GM12878 (cell line): Measurements from ENCODE around the gene LIN54. TPM values are rescaled to one million over a fixed set of nuclear protein-coding genes. Genes with fewer than 3 reads are reported as not detected.

Source experiments
- ATAC-seq: fragments of 200-7000 bp; cut with Tn5 transposase; 3 replicates; pipeline ENCODE4 v1.9.1; 2020; ENCODE audit warnings: mild to moderate bottlenecking, moderate library complexity
- BruUV-seq: library from RNA; stranded (reverse); fragments of 400-500 nt; replicated peaks from 2 replicates; lab custom pipeline; 2021; lab: Mats Ljungman, UMichigan
- CTCF ChIA-PET: fragments of 300-600 bp; sonication (Branson Sonifier 250); formaldehyde crosslinking; extraction: SDS; loops from one replicate; lab custom pipeline; 2021; ENCODE audit warnings: inconsistent platforms; lab: Yijun Ruan, JAX
- POLR2A ChIA-PET: fragments of 350-600 bp; formaldehyde crosslinking; extraction: SDS; loops from one replicate; lab custom pipeline; 2021; ENCODE audit warnings: inconsistent platforms; lab: Charles Lee
- RAD21 ChIA-PET: fragments of 300-600 bp; sonication (Branson Sonifier 250); formaldehyde crosslinking; loops from one replicate; lab custom pipeline; 2023; ENCODE audit warnings: antibody characterized with exemption; ENCODE audit not compliant: unreplicated experiment; lab: Charles Lee
- SMC1A ChIA-PET: fragments of 300-600 bp; sonication (Branson Sonifier 250); formaldehyde crosslinking; loops from one replicate; lab custom pipeline; 2023; ENCODE audit not compliant: unreplicated experiment, uncharacterized antibody; lab: Charles Lee
- DNase-seq: peaks from one replicate; pipeline ENCODE4 v3.0.0-alpha.2; 2011; ENCODE audit warnings: low read depth, low spot score
- FAIRE-seq: peaks from 3 replicates; lab custom pipeline; 2011; peaks lifted over from hg19 to GRCh38; lab: Jason Lieb, UNC
- H2AFZ ChIP-seq: 2 replicates; pipeline ENCODE4 v1.6.0; 2011; ENCODE audit warnings: low read depth, low read length, control low read depth; ENCODE audit not compliant: control insufficient read depth
- H3K27ac ChIP-seq: 2 replicates; pipeline ENCODE4 v1.5.1; 2011; ENCODE audit warnings: control low read depth; ENCODE audit not compliant: control insufficient read depth, insufficient read depth
- H3K27me3 ChIP-seq, 2 experiments: replicated peaks in 1 of 2; 2 replicates each; pipeline versions ENCODE4 v1.6.0 to v1.6.1; 2011; ENCODE audit warnings: low read length in 1 of 2; ENCODE audit not compliant: control insufficient read depth in 2 of 2, insufficient read depth in 2 of 2
- H3K36me3 ChIP-seq, 2 experiments: 2 replicates each; pipeline ENCODE4 v1.5.1; 2011; ENCODE audit warnings: low read length in 1 of 2; ENCODE audit not compliant: control insufficient read depth in 2 of 2, insufficient read depth in 2 of 2
- H3K4me1 ChIP-seq: 2 replicates; pipeline ENCODE4 v1.6.1; 2011; ENCODE audit warnings: mild to moderate bottlenecking, low read length, moderate library complexity, mixed read lengths; ENCODE audit not compliant: control insufficient read depth, insufficient read depth
- H3K4me2 ChIP-seq: 2 replicates; pipeline ENCODE4 v1.6.0; 2011; ENCODE audit warnings: control low read depth; ENCODE audit not compliant: control insufficient read depth, insufficient read depth
- H3K4me3 ChIP-seq: fragments of 200-600 bp; sonication (generic); 2 replicates; pipeline ENCODE4 v1.5.1; 2016
- H3K79me2 ChIP-seq: 2 replicates; pipeline ENCODE4 v1.6.0; 2011; ENCODE audit warnings: low read length; ENCODE audit not compliant: control insufficient read depth, insufficient read depth
- H3K9ac ChIP-seq: 2 replicates; pipeline ENCODE4 v1.8.0; 2011; ENCODE audit warnings: low read length, control low read depth, mixed read lengths; ENCODE audit not compliant: control insufficient read depth, insufficient read depth
- H3K9me3 ChIP-seq: replicated peaks from 3 replicates; pipeline ENCODE4 v1.5.1; 2011; ENCODE audit warnings: mild to moderate bottlenecking, low read length; ENCODE audit not compliant: control insufficient read depth, insufficient read depth
- H4K20me1 ChIP-seq: 2 replicates; pipeline ENCODE4 v1.6.0; 2011; ENCODE audit not compliant: control insufficient read depth, insufficient read depth
- BHLHE40 ChIP-seq, 2 experiments: fragments of 450-650 bp in 1 of 2; IDR thresholded peaks; 2 replicates each; pipeline ENCODE4 v1.6.1; 2011 to 2017; ENCODE audit warnings: low read depth in 2 of 2, borderline replicate concordance in 1 of 2, improper control_type of control experiment in 1 of 2, low read length in 1 of 2, mild to moderate bottlenecking in 1 of 2
- CREM ChIP-seq: IDR thresholded peaks from 2 replicates; pipeline ENCODE4 v1.6.1; 2014; ENCODE audit warnings: antibody characterized with exemption, low read depth
- CTCF ChIP-seq, 3 experiments: IDR thresholded peaks in 2 of 3; conservative IDR thresholded peaks in 1 of 3; 2 replicates each; pipeline ENCODE4 v1.5.1; 2011; ENCODE audit warnings: low read depth in 3 of 3, low read length in 3 of 3, mild to moderate bottlenecking in 3 of 3, control low read depth in 2 of 3, moderate library complexity in 2 of 3, inconsistent platforms in 1 of 3, mixed read lengths in 1 of 3; ENCODE audit not compliant: control insufficient read depth in 2 of 3, insufficient read depth in 1 of 3; ENCODE audit errors: extremely low read depth in 1 of 3
- ELK1 ChIP-seq: IDR thresholded peaks from 2 replicates; pipeline ENCODE4 v1.6.1; 2012; ENCODE audit warnings: low read depth, low read length, improper control_type of control experiment
- ETV6 ChIP-seq, 2 experiments: fragments of 450-650 bp in 1 of 2; IDR thresholded peaks in 1 of 2; conservative IDR thresholded peaks in 1 of 2; 2 replicates each; pipeline ENCODE4 v1.6.1; 2014; ENCODE audit warnings: antibody characterized with exemption in 1 of 2, borderline replicate concordance in 1 of 2, low read depth in 1 of 2, mild to moderate bottlenecking in 1 of 2, moderate library complexity in 1 of 2
- YBX1 ChIP-seq: fragments of 450-650 bp; IDR thresholded peaks from 2 replicates; pipeline ENCODE4 v1.6.1; 2016; ENCODE audit warnings: antibody characterized with exemption
- WGBS: methylation state at CpG from one replicate; pipeline ENCODE4 v1.1.6; 2016; ENCODE audit warnings: low lambda C conversion rate; ENCODE audit not compliant: insufficient replicate concordance, insufficient coverage; ENCODE audit errors: missing lambda C conversion rate; 5-methylcytosine and 5-hydroxymethylcytosine counted together
- in situ Hi-C: fragments of 300-500 bp; cut with MboI; formaldehyde crosslinking; loops from 9 replicates; pipeline ENCODE4 v1.14.3; 2018; ENCODE audit warnings: mixed read lengths
- intact Hi-C: fragments of 100-400 bp; cut with micrococcal nuclease; formaldehyde crosslinking; loops from one replicate; pipeline ENCODE4 v1.14.2; 2022; ENCODE audit not compliant: unreplicated experiment
- polyA plus RNA-seq, 11 experiments: library from polyadenylated mRNA; depleted of rRNA in 4 of 11; unstranded in 6 of 11; stranded (reverse) in 5 of 11; fragments of >200 nt; fragmentation: Nextera tagmentation in 4 of 11; fragmentation: Illumina TruSeq in 1 of 11; extraction: Ambion mirVana in 4 of 11; extraction: Trizol in 1 of 11; gene quantifications; 1 replicate in 1 of 11; 2 replicates in 10 of 11; pipeline versions ENCODE4 v1.2.1 to v1.2.3, GENCODE V29; 2011 to 2016; ENCODE audit warnings: inconsistent platforms in 2 of 11, missing spikeins in 2 of 11, low read depth in 1 of 11
- total RNA-seq, 4 experiments: library from RNA; depleted of rRNA in 3 of 4; stranded (reverse); fragments of >200 nt in 3 of 4; fragmentation: Illumina TruSeq in 1 of 4; extraction: Trizol in 1 of 4; gene quantifications; 2 replicates each; pipeline versions ENCODE4 v1.2.1 to v1.2.3, GENCODE V29; 2013 to 2021
- TF ChIP-seq, protein P1 (sequence below): fragments of 450-650 bp; conservative IDR thresholded peaks from 2 replicates; pipeline ENCODE4 v1.6.1; 2017; ENCODE audit warnings: mild to moderate bottlenecking, moderate library complexity

The LIN54 gene
- total and polyA plus RNA-seq, 10 of the 15 experiments (the other 5 are each of a cell fraction or from before 2014, with no cell fraction given) = 1.5 to 20.4 (median 12.2) TPM

GRCh38 chr4:83028976-83029375 is 18.4 kb upstream of the LIN54 start:
- no TSS peak for BruUV-seq
- H3K27ac ChIP-seq = no peak overlapping the region
- H2AFZ ChIP-seq = no peak overlapping the region
- ChIA-PET SMC1A (interaction anchor here (0.8 kb wide), 1 partner anchor 124 kb away, joined by 3 read pairs; no protein-coding TSS in a partner anchor), CTCF (no interaction called here), POLR2A (no interaction called here), RAD21 (no interaction called here)
- WGBS = 32% methylated on average over 3 of the region's 3 CpGs
- DNase-seq (no peak), FAIRE-seq (no peak), ATAC-seq (no peak)
- no peaks in the 10 kb centered on the region for H4K20me1 ChIP-seq
- TF ChIP-seq ELK1 = no peak
- TF ChIP-seq, protein P1, sequence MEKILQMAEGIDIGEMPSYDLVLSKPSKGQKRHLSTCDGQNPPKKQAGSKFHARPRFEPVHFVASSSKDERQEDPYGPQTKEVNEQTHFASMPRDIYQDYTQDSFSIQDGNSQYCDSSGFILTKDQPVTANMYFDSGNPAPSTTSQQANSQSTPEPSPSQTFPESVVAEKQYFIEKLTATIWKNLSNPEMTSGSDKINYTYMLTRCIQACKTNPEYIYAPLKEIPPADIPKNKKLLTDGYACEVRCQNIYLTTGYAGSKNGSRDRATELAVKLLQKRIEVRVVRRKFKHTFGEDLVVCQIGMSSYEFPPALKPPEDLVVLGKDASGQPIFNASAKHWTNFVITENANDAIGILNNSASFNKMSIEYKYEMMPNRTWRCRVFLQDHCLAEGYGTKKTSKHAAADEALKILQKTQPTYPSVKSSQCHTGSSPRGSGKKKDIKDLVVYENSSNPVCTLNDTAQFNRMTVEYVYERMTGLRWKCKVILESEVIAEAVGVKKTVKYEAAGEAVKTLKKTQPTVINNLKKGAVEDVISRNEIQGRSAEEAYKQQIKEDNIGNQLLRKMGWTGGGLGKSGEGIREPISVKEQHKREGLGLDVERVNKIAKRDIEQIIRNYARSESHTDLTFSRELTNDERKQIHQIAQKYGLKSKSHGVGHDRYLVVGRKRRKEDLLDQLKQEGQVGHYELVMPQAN = no peak
- TF ChIP-seq BHLHE40 (IDR thresholded peaks at IDR 0.05; ENCODE audit: borderline replicate concordance in 1 of 2, low read depth in 2 of 2, low read length in 1 of 2) = no peak
- TF ChIP-seq ETV6 (conservative IDR thresholded peaks at IDR 0.05 in 1 of 2, IDR thresholded peaks at IDR 0.05 in 1 of 2; ENCODE audit: borderline replicate concordance in 1 of 2, low read depth in 1 of 2) = no peak
- TF ChIP-seq CREM = no peak
- TF ChIP-seq YBX1 = no peak
- TF ChIP-seq CTCF (IDR thresholded peaks at IDR 0.05 in 2 of 3, conservative IDR thresholded peaks at IDR 0.05 in 1 of 3; ENCODE audit: control insufficient read depth in 2 of 3, extremely low read depth in 1 of 3, insufficient read depth in 1 of 3, low read depth in 3 of 3, low read length in 3 of 3) = no peak
- in situ Hi-C loops = no loop called here
- H3K27me3 ChIP-seq = no peaks in the 10 kb centered on the region
- H3K4me2 ChIP-seq = no peak overlapping the region
- H3K4me1 ChIP-seq = no peaks in the 10 kb centered on the region; the same call in none of the 2 replicates
- no peaks in the 10 kb centered on the region for H3K79me2 ChIP-seq
- no peak overlapping the region for H3K4me3 ChIP-seq
- H3K36me3 ChIP-seq = no peaks in the 10 kb centered on the region
- intact Hi-C loops = no loop called here
- no peak overlapping the region for H3K9ac ChIP-seq
- peaks cover 7% of the 10 kb centered on the region; the same call in 2 of the 3 replicates for H3K9me3 ChIP-seq
